Activated CD4-positive, alpha-beta T cell treated with anti-CD3 and anti-CD28 coated beads, Interleukin-2, amount 50 U/mL, for 4 hours (primary cell): ENCODE data around the gene ARRDC1.
"Not testable (repeated sequence)": the region's sequence is repeated elsewhere in the genome, so short reads cannot be mapped to it uniquely, and the experiment has no call there.

ENCODE experiments used
- DNase-seq, 2 experiments: peaks; one replicate each; pipeline ENCODE4 v3.0.0-alpha.2; 2020

The ARRDC1 gene, protein sequence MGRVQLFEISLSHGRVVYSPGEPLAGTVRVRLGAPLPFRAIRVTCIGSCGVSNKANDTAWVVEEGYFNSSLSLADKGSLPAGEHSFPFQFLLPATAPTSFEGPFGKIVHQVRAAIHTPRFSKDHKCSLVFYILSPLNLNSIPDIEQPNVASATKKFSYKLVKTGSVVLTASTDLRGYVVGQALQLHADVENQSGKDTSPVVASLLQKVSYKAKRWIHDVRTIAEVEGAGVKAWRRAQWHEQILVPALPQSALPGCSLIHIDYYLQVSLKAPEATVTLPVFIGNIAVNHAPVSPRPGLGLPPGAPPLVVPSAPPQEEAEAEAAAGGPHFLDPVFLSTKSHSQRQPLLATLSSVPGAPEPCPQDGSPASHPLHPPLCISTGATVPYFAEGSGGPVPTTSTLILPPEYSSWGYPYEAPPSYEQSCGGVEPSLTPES

DNA sequence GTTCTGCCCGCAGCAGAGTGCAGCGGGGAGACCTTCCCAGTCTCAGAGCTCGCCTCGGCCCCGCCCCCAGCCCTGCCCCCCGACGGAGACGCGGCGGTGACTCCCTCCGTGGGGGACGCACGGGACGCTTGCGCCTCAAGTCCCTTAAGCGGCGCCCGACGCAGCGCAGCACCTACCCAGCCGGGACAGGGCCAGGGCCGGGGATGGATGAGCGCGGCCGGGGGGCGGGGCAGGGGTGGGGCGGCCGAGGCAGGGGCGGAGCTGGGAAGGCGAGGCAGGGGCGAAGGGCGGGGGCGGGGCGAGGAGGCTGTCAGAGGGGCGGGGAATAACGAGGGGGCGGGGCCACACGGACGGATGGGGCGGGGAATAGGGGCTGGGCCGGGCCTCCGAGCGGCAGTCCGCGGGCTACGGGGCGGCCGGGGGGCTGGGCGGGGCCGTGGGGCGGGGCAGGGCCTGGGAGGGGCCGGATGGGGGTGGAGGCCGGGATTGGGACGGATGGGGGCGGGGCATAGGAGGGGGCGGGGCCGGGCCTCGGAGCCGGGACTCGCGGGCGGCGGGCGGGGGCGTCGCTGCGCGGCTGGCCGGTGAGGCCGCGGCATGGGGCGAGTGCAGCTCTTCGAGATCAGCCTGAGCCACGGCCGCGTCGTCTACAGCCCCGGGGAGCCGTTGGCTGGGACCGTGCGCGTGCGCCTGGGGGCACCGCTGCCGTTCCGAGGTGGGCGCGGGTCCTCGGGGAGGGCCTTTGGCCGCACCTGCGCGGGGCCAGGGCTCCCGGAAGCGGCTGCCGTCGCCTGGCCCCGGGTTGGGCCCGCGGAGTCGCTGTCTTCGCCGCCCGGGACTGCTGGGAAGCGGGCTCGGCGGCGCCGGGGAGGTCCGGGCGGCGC is at the start of gene ARRDC1:
ARRDC1 (plus strand) TSS at position 566 of the 884 bp plus-strand sequence; CDS start at position 598, 32 bp downstream.
- DNase-seq: peak; percentile 88 to 90

DNA sequence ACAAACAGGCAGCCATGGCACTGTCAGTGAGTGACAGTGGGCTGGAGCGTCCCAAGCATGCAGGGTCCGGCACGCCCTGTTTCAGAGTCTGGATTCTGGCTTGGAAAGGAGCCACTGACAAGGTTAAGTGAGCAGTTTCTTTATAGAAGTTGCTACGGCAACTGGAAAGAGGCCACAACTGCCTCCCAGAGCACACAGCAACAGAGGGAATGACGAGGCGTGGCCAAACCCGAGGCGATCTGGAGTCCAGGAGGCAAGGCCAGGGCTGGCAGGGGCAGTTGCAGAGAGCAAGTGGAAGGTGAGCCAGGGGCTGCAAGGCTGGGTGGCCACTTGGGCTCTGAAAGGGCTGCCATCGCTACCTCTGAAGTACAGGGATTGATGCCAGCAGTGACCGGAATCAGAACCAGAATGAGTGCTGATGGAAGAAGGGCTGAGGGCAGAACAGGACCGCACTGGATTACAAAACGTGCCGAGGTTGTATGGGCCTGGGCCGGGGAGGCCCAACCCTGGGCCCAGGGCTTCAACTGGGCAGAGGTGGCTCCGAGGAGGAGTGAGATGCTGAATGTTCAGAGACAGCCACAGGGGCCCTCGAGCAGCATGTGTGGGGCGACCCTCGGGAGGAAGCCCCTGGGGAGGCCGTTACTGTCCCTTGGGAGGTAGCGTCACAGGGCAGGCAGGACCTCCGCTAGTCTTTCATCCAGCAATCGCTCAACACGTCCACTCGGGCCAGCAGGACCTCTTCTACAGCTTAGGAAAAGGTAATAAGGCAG is 49.2 kb upstream of the ARRDC1 start:
- no peak for DNase-seq

DNA sequence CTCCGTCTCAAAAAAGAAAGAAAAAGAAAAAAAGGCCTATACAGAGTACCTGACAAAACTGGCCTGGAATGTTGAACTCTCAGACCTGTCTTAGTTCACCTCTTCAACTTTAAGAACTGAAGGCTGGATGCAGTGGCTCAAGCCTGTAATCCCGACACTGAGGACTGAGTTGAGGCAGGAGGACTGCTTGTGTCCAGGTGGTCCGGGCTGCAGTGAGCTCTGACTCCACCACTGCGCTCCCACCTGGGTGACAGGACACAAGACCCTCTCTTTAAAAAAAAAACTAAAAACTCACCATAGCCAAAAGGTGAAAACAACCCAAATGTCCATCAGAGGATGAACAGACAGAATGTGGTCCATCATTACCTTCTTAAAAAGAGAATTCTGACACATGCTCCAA is 47.4 kb upstream of the ARRDC1 start:
- no peak for DNase-seq

DNA sequence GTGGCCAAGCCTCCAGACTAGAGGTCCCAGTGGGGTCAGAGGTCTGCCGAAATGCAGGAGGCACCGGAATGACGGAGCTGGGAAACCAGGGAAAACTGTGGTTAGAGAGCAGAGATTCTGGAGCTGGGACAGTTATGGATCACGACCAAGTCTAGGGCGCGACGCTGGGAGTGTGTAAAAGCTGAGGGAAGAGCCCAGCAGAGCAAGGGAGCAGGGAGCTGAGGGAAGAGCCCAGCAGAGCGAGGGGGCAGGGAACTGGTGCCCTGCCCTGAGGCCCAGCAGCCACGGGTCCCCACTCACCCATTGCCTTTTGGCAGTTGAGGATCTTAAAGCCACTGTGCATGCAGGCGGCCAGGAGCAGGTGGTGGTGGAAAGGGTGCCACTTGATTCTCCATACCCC is 41.4 kb upstream of the ARRDC1 start:
- no peak for DNase-seq

DNA sequence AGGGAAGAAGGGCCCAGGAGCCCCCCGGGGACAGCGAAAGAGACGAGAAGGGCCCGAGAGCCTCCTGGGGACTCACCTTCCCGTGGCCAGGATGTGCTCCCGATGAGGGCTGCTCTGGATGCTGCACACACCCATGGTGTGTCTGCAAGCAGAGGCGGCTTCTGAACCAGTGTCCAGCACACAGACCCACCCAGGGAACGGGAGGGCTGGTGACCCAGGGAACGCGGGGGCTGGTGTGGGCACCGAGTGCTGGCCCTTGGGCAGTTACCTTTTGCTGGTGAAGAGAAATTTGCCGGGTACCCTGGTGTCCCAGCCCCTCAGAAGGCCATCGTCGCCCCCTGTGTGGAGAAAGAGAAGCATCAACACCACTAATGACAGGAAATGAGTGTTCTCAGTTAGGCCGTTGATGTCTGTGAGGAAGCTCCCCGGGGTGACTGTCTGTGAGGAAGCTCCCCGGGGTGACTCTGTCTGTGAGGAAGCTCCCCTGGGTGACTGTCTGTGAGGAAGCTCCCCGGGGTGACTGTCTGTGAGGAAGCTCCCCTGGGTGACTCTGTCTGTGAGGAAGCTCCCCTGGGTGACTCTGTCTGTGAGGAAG is 40.6 kb upstream of the ARRDC1 start:
- no peak for DNase-seq

DNA sequence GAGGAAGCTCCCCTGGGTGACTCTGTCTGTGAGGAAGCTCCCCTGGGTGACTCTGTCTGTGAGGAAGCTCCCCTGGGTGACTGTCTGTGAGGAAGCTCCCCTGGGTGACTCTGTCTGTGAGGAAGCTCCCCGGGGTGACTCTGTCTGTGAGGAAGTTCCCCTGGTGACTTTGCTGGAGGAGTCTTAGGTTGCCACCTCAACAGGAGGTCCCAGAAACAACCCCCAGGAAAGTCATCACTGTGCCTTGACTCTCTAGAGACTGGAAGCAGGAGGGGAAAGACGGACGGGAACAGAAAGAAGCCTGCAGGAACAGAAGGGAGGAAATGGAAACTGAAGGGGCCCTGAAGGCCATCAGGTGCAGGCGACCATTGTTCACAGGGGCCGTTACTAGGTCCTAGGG is 37.0 kb upstream of the ARRDC1 start:
- DNase-seq: not testable (repeated sequence)

DNA sequence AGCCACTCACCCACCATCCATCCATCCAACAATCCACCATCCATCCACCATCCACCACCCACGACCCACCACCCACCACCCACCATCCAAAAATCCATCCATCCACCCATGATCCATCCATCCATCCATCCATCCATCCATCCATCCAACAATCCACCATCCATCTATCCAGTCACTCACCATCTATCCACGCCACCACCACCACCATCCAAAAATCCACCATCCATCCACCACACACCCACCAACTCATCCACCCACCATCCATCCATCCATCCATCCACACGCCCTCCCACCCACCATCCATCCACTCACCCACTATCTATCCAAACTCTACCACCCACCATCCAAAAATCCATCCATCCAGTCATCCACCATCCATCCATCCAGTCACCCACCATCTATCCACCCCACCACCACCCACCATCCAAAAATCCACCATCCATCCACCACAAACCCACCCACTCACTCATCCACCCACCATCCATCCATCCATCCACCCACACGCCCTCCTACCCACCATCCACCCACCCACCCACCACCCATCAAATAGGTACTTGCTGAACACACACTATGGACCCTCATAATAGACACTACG is 35.8 kb upstream of the ARRDC1 start:
- no peak for DNase-seq

DNA sequence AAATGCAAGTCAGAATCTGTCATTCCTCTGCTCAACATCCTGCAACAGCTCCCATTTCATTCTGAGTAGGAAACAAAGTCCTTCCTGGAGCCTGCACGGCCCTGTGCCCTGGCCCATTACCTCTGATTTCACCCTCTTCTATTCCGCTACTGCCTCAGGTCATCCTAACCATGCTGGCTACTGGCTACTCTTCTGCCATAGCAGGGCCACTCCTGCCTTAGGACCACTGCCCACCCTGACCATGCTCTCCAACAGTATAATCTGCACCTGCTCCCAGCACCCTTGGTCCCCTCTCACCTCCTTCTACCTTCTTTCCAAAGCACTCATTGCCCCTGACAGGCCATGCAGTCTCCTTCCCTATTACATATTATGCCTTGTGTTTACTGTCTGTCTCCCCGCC is 34.9 kb upstream of the ARRDC1 start:
- no peak for DNase-seq

DNA sequence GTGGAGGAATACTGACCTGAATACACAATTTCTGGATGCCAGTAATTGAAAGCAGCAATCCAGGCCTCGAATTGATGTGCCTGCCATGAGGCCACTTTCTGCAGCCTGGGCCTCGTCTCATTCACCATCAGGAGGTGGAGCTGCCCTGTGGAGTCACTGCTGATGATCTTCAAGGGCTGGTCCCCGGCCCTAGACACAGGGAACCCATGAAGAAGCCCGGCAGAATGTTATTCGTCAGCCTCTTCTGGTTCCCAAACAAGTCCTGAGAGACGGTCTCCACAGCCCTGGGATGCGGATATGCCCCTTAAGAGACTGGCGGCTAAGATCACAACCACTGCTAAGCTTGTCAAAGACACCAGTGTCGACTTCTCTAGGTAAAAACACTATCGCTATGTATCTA is 31.3 kb upstream of the ARRDC1 start:
- no peak for DNase-seq

DNA sequence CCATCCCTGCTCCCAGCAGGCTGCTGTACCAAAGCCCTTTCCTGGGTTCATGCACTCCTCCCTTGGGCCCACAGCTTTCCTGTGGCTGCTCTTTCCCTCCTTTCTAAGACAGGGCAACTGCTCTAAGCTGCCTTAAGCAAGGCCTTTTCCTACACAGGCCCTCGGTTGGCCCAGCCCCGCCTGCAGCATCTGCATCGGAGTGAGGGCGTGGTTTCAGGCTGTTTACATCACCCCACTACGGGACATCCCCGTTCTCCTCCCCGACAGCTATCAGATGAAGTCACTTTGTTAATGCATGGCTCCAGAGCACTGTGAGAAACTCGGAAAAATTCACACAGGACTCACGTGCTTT is 30.1 kb upstream of the ARRDC1 start:
- DNase-seq: no peak

DNA sequence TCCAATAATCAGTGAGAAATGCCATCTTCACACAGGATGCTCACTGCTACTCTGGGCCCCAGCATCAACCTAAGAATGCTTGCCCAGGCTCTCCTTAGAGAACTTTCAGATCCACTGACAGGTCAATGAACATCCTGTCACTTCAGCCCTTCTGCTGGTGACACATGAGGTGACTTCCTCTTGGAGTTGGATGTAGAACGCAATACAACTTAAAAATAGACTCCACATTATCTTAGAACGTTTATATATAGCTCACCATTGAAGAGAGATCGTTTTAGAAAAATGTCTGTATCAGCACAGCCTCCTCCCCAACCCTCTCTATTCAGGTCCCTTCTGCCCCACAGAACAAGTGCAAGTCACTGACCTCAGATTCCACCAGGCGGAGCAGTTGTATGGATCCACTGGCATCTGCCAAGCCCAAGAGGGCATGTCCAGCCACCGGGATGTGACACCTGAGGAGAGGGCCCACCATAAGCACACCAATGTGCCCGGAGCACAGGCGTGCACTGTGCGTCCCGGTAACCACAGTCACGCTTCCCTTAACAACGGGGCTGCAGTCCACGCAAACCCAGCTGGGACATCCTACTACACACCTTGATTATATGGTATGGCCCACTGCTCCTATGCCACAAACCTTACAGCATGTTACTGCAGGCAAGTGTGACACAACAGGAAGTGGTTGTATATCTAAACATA is 29.6 kb upstream of the ARRDC1 start:
- no peak for DNase-seq

DNA sequence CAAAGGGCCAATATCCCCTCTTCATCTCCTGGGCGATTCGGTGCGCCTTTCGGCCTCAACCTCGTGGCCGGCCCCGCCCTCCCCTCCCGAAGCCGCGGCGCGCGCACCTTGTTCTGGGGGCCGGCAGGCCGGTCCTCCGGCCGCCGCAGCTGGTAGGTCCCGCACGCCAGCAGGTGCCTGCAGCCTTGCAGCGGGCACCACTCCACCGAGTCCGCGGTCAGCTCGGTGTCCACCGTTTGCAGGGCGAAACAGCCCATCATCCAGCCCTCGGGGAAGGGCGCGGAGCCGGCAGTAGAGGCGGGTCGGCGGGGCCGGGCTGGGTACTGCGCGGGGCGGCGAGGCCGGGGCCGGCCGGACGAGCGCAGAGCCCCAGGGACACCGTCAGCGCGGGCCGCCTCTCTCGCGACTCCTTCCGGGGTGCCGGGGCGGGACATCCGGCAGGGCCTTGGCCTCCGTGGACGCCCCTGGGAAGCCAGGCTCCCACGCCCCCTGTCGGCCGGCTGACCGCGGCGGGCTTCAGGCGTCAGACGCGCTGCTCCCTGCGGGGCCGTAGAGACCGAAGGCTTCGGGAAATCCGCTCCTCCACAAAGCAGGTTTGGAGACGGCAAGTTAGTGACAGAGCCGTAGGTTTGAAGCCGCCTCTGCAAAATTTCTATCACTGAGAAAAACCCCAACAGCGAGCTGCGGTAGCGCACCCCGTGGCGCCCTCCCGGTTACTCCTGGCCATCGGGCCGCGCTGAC is 26.8 kb upstream of the ARRDC1 start, which contains the start of gene DPH7:
DPH7 (minus strand) TSS at position 408 of the 741 bp plus-strand sequence; CDS start at position 260, 148 bp downstream.
- peak; percentile 93 to 94 for DNase-seq

DNA sequence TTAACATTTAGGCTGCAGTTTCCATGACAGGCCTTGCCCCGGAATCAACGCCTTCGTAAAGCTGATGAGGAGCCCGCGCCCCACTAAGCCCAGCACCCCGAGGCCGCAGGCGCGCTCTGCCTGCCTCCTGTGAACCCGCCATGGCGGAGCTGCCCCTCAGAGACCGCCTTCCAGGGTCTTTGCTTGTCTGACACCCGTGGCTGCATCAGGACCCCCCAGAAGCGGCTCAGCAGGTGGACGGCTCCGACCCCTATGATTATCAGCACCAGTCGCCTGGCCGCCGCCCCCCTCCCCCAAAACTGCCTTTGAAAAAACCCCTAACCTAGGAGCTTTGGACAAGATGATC is 26.3 kb upstream of the ARRDC1 start:
- no peak for DNase-seq

DNA sequence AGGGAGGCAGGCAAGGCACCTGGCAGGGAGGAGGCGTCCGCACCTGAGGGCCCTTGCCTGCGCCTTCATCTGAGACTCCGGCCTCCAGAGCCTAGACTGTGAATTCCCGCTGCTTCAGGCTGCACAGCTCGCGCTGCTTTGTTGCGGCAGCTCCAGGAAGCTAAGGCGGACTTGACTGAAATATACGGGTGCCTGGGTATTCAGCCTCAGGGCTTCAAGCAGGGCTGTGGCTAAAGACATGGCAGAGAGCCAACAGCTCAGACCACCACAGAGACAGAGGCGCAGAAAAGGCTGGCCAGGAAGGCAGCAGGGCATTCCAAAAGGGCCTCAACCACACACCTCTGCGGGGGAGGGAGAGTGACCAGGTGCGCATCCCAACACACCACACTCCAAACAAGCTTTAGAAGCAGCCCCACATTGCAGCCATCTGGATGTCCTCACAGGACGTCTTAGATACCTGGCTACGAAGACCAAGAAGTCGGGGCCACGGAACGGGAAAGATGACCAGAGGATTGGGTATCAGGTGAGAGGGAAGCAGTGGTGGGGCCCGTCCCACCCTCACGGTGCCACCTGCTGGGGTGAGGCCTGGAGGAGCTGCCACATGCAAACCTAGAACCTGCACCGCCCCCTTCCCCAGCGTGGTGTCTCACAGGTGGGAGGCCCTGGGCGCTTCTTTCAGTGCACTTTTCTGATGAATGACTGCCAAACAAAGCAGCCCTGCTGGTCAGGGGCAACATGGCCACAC is 25.1 kb upstream of the ARRDC1 start:
- DNase-seq: no peak

DNA sequence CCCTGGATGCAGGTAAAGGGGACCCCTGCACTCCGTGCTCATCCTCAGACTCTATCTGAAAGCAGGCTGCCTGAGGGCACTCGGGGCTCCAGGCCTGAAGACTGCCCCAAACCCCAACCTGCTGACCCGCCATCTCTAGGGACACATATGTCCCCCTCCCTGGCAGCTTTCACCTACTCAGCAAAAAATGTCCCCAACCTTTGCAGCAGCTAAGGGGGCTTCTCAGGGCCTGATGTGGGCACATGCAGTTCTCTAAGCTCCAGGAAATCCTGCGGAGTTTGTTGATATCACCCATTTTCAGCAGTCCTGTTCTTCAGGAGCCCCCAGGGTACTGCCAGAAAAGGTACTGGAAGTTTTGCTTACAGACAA is 24.5 kb upstream of the ARRDC1 start:
- no peak for DNase-seq

DNA sequence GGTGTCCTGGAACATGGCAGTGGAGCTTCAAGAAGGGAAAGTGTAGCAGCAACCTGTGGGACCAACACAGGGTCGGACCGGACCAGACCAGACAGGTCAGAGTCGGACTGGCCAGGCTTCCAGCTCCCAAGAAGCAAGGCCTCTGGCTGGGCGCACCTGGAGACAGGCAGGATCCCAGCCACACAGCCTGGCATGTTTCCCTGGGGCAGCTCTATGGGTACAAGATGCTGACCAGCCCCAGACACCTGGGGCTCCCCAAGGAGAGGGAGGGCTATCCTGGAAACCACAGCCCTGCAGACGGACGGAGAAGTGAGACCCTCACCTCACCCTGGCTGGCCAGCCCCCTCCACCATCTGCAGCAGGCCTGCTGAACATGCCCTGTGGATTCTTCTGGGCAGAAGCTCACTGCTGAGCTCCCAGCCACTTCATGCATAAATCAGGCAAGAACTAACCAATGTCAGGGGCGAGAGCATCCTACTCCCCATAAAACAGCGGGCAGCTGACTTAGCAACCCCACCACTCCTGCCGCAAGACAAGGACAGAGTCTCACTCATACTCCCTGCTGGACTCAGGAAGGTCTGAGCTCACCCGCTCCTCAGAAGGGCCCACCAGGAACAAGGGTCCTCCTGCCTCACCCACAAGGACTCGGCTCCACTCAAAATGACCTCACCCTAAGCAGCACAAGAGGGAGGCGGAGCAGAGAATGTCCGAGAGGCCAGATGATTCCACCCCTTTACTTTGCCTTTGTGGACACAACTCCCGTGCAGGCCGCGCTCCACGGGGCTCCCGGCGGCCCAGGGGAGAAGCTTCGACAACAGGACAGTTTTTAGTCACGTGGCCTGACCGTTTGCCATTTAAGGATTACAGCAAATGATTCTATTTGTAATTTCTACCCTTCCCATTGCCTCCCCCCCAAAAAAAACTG is 23.9 kb upstream of the ARRDC1 start:
- DNase-seq: no peak

DNA sequence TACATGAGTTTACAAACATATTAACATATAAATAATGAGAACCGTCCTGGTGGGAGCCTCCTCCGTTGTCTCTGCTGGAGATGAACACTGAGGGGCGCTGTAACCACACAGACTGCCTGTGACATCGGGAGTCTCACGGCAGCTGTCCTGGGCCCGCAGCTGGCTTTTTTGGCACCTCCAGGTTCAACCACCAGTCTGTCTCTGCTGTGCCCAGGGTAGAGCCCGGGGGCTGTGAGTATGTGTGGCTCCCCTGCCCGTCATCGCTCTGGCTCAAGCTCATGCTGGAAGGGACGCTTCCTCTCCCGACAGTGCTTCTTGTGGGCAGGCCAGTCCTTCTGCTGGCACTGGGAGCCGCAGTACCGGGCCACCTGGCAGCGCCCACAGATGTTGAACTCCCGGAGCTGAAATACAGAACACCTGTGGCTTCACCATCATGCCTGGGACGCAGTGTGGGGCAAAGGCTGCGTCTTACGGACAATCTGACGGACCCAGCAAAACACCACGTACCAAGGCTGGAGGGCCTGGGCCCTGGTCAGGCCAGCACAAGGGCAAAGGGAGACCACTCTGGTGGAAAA is 23.1 kb upstream of the ARRDC1 start:
- DNase-seq: no peak

DNA sequence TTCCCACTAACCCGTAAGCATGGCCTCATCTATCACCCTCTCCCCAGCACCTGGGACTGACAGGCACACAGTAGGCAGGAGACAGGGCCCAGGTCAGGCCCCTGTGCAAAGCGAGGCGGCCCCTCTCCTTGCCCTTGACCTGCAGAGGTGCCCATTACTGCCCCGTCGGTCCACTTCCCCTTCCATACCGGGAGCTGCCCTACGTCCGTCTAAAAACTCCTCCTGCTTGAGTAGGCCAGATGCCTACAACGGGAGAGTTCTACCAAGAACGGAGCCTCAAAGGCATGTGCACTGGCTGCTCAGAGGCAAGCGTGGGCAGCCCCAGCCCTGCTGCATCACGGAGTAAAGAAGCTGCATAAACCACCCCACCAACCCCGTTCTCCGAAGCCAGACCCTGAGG is 22.1 kb upstream of the ARRDC1 start:
- DNase-seq: no peak

DNA sequence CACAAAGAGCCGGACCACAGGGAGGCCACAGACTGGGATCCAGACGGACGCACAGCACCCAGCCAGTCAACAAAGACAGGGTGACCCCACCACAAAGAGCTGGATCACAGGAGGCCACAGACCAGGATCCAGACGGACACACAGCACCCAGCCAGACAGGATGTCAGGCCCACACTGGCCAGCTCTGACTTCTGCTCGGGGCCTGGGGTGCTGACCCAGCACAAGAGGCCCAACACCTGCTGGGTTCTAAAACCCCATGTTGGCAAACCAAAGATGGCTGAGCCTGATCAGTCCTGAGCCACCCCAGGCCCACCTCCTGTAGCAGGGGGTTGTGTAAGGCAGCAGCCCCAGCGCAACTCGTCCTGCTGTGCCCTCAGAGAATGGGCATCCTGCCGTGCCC is 21.5 kb upstream of the ARRDC1 start:
- DNase-seq: no peak
